Left lung (tissue), 10 donors: ENCODE data around the gene RAMAC. TPM values are rescaled to one million over a fixed set of nuclear protein-coding genes. Genes with fewer than 3 reads are reported as not detected.

Source experiments
- ATAC-seq: fragments of 200-7000 bp; cut with Tn5 transposase; one replicate; pipeline ENCODE4 v1.9.1; 2020; ENCODE audit warnings: moderate library complexity
- DNase-seq, 4 donors: peaks; one replicate each; pipeline ENCODE4 v3.0.0-alpha.2; 2013 to 2020
- H3K27ac ChIP-seq, 2 donors: fragments of 200-600 bp; sonication (generic) in 1 of 2; one replicate each; pipeline versions ENCODE4 v1.5.0 to v1.8.0; 2020 to 2021
- H3K27me3 ChIP-seq, 2 donors: fragments of 200-600 bp; sonication (generic) in 1 of 2; one replicate each; pipeline versions ENCODE4 v1.5.0 to v1.8.0; 2020 to 2021
- H3K36me3 ChIP-seq, 2 donors: fragments of 200-600 bp; sonication (generic) in 1 of 2; one replicate each; pipeline versions ENCODE4 v1.5.0 to v1.8.0; 2020 to 2021
- H3K4me1 ChIP-seq, 2 donors: fragments of 200-600 bp; one replicate each; pipeline ENCODE4 v1.8.0; 2021
- H3K4me3 ChIP-seq, 2 donors: fragments of 200-600 bp; sonication (generic) in 1 of 2; one replicate each; pipeline versions ENCODE4 v1.5.0 to v1.8.0; 2020 to 2021; ENCODE audit warnings: mild to moderate bottlenecking in 1 of 2
- H3K9me3 ChIP-seq, 2 donors: fragments of 200-600 bp; sonication (generic) in 1 of 2; one replicate each; pipeline versions ENCODE4 v1.5.0 to v1.8.0; 2020 to 2021
- CTCF ChIP-seq, 2 donors: fragments of 200-600 bp; sonication (generic) in 1 of 2; IDR thresholded peaks; one replicate each; pipeline versions ENCODE4 v1.5.0 to v1.8.0; 2021; ENCODE audit warnings: antibody characterized with exemption in 2 of 2
- intact Hi-C, 2 donors: fragments of 100-400 bp; cut with DNase I; formaldehyde crosslinking; loops; one replicate each; pipeline versions ENCODE4 v1.11.2 to v1.14.2; 2022
- polyA plus RNA-seq, 6 donors: library from polyadenylated mRNA; unstranded; fragments of 120-200 nt; gene quantifications; one replicate each; pipeline ENCODE4 v1.2.1, GENCODE V29; 2013; ENCODE audit not compliant: insufficient read length in 6 of 6
- total RNA-seq, 2 donors: library from RNA; stranded (reverse); fragmentation: NEBNext Ultra II Directional; extraction: Animal tissue kit (Norgen Biotek cat#: 25700); gene quantifications; one replicate each; pipeline ENCODE4 v1.2.1, GENCODE V29; 2021
- donor health status: DM: no; HTN: yes; CAD: no.
- donor health status: DM: no; HTN: no; CAD: no.

The RAMAC gene
- total and polyA plus RNA-seq, 8 donors = 17.2 to 34.8 (median 33.0) TPM

GRCh38 chr15:83010709-83011270, 24.8 kb downstream of the RAMAC start:
- Histone ChIP-seq H3K27ac (peak overlapping the region; percentile 77 to 87), H3K36me3 (peaks cover 0 to 38% of the 10 kb centered on the region in 2 donors), H3K9me3 (no peaks in the 10 kb centered on the region), H3K27me3 (no peaks in the 10 kb centered on the region), H3K4me3 (peak overlapping the region; percentile 91 to 94), H3K4me1 (peaks cover 6 to 35% of the 10 kb centered on the region in 2 donors)
- intact Hi-C loops = no loop called here
- ATAC-seq = peak; percentile 93
- TF ChIP-seq CTCF (IDR thresholded peaks at IDR 0.05) = peak; percentile 73 to 78
- peak; percentile 42 to 83 (median 73) for DNase-seq

- intact Hi-C loops = no loop called here
- Histone ChIP-seq H3K27ac (peak within 1 kb of the TSS; percentile 77 to 87), H3K4me1 (peaks cover 6 to 35% of the 10 kb centered on the region in 2 donors), H3K4me3 (peak within 1 kb of the TSS; percentile 91 to 94), H3K36me3 (peaks cover 0 to 35% of the 10 kb centered on the region in 2 donors), H3K27me3 (no peaks in the 10 kb centered on the region), H3K9me3 (no peaks in the 10 kb centered on the region)
- ATAC-seq (peak; percentile 99), DNase-seq (peak; percentile 84 to 98 (median 94))
- peak; percentile 42 to 57 for TF ChIP-seq CTCF (IDR thresholded peaks at IDR 0.05)
Observed at GRCh38 chr15:83011271-83012075, 25.5 kb downstream of the RAMAC start, which contains the start of gene C15orf40. Gene C15orf40, minus strand, starts transcription at chr15:83011639. Its CDS starts 32 bp downstream, at chr15:83011607.

GRCh38 chr15:83012076-83012426, 26.0 kb downstream of the RAMAC start:
- peak overlapping the region; percentile 77 to 87 for H3K27ac ChIP-seq
- no peaks in the 10 kb centered on the region for H3K27me3 ChIP-seq
- H3K4me3 ChIP-seq = peak overlapping the region; percentile 91 to 94
- H3K36me3 ChIP-seq = peaks cover 0 to 35% of the 10 kb centered on the region in 2 donors
- no peaks in the 10 kb centered on the region for H3K9me3 ChIP-seq
- H3K4me1 ChIP-seq = peaks cover 6 to 35% of the 10 kb centered on the region in 2 donors
- no peak for ATAC-seq
- peak in 1 of 4 donors; percentile 5 for DNase-seq
- TF ChIP-seq CTCF (IDR thresholded peaks at IDR 0.05) = no peak
- intact Hi-C loops = no loop called here

- H3K4me3 ChIP-seq = no peak overlapping the region
- intact Hi-C loops = no loop called here
- DNase-seq (no peak), ATAC-seq (no peak)
- H3K36me3 ChIP-seq = peaks cover 0 to 35% of the 10 kb centered on the region in 2 donors
- no peak overlapping the region for H3K27ac ChIP-seq
- H3K9me3 ChIP-seq = no peaks in the 10 kb centered on the region
- no peaks in the 10 kb centered on the region for H3K27me3 ChIP-seq
- peaks cover 6 to 35% of the 10 kb centered on the region in 2 donors for H3K4me1 ChIP-seq
- TF ChIP-seq CTCF (IDR thresholded peaks at IDR 0.05) = no peak
Observed at GRCh38 chr15:83012636-83013035, 26.6 kb downstream of the RAMAC start.

- DNase-seq = no peak
- no peaks in the 10 kb centered on the region for H3K9me3 ChIP-seq
- no peak overlapping the region for H3K27ac ChIP-seq
- intact Hi-C loops = no loop called here
- H3K4me1 ChIP-seq = peaks cover 6 to 27% of the 10 kb centered on the region in 2 donors
- ATAC-seq = no peak
- peaks cover 0 to 34% of the 10 kb centered on the region in 2 donors for H3K36me3 ChIP-seq
- TF ChIP-seq CTCF (IDR thresholded peaks at IDR 0.05) = no peak
- no peaks in the 10 kb centered on the region for H3K27me3 ChIP-seq
- H3K4me3 ChIP-seq = no peak overlapping the region
Observed at GRCh38 chr15:83014205-83014653, 28.2 kb downstream of the RAMAC start.
